SK-N-SH (cell line): ENCODE measurements around the gene AHCYL1. TPM values are rescaled to one million over a fixed set of nuclear protein-coding genes. Genes with fewer than 3 reads are reported as not detected.

ENCODE experiments used
- CTCF ChIA-PET: fragments of 300-600, 350-600 bp; formaldehyde crosslinking; extraction: SDS; loops from one replicate; lab custom pipeline; 2021; lab: Yijun Ruan, JAX
- POLR2A ChIA-PET: fragments of 350-600 bp; sonication (Branson Sonifier 250); formaldehyde crosslinking; extraction: SDS; loops from one replicate; lab custom pipeline; 2020; ENCODE audit warnings: antibody characterized with exemption, inconsistent platforms; lab: Yijun Ruan, JAX
- DNase-seq: peaks from one replicate; pipeline ENCODE4 v3.0.0; 2012
- H2AFZ ChIP-seq: fragments of 200-600 bp; sonication (generic); 2 replicates; pipeline ENCODE4 v1.8.1; 2016; ENCODE audit warnings: antibody characterized with exemption, mild to moderate bottlenecking, low read depth
- H3F3A ChIP-seq: fragments of 200-600 bp; sonication (generic); replicated peaks from 2 replicates; pipeline ENCODE3; 2016; ENCODE audit warnings: antibody characterized with exemption, mild to moderate bottlenecking; ENCODE audit not compliant: insufficient read depth
- H3K27ac ChIP-seq, 2 experiments: fragments of 200-500 bp in 1 of 2; fragments of 200-600 bp in 1 of 2; sonication (Bioruptor generic) in 1 of 2; sonication (generic), shearing (Covaris generic) in 1 of 2; 2 replicates each; pipeline versions ENCODE4 v1.5.1 to v1.6.1; 2014 to 2016; ENCODE audit warnings: low read depth in 2 of 2, inconsistent platforms in 1 of 2, low read length in 1 of 2, mild to moderate bottlenecking in 1 of 2, mixed read lengths in 1 of 2
- H3K27me3 ChIP-seq: fragments of 200-600 bp; sonication (generic), shearing (Covaris generic); 2 replicates; pipeline ENCODE4 v1.6.1; 2016; ENCODE audit warnings: mixed run types; ENCODE audit not compliant: insufficient read depth
- H3K36me3 ChIP-seq, 2 experiments: fragments of 200-500 bp in 1 of 2; fragments of 200-600 bp in 1 of 2; sonication (Bioruptor generic) in 1 of 2; sonication (generic) in 1 of 2; replicated peaks in 1 of 2; 2 replicates each; pipeline versions ENCODE3 to v1.5.1; 2014 to 2016; ENCODE audit warnings: low read length in 1 of 2, mild to moderate bottlenecking in 1 of 2; ENCODE audit not compliant: insufficient read depth in 2 of 2, control insufficient read depth in 1 of 2
- H3K4me1 ChIP-seq, 2 experiments: fragments of 200-500 bp in 1 of 2; fragments of 200-600 bp in 1 of 2; sonication (Bioruptor generic) in 1 of 2; sonication (generic), shearing (Covaris generic) in 1 of 2; 2 replicates each; pipeline versions ENCODE4 v1.5.1 to v1.6.1; 2014 to 2016; ENCODE audit warnings: low read depth in 1 of 2, low read length in 1 of 2, mixed run types in 1 of 2; ENCODE audit not compliant: insufficient read depth in 2 of 2, control insufficient read depth in 1 of 2
- H3K4me2 ChIP-seq: fragments of 200-600 bp; sonication (generic), shearing (Covaris generic); 2 replicates; pipeline ENCODE4 v1.6.1; 2017; ENCODE audit warnings: mixed run types
- H3K4me3 ChIP-seq, 2 experiments: fragments of 200-500 bp in 1 of 2; fragments of 200-600 bp in 1 of 2; sonication (Bioruptor generic) in 1 of 2; sonication (generic), shearing (Covaris generic) in 1 of 2; 2 replicates each; pipeline versions ENCODE4 v1.5.1 to v1.8.1; 2014 to 2016; ENCODE audit warnings: low read depth in 2 of 2, inconsistent platforms in 1 of 2, low read length in 1 of 2, mild to moderate bottlenecking in 1 of 2, mixed read lengths in 1 of 2, moderate library complexity in 1 of 2
- H3K79me2 ChIP-seq: fragments of 200-600 bp; sonication (generic); 2 replicates; pipeline ENCODE4 v1.8.1; 2017; ENCODE audit warnings: mild to moderate bottlenecking; ENCODE audit not compliant: insufficient read depth
- H3K9ac ChIP-seq: fragments of 200-600 bp; sonication (generic); 2 replicates; pipeline ENCODE4 v1.6.1; 2017; ENCODE audit warnings: mixed run types
- H3K9me2 ChIP-seq: fragments of 200-600 bp; sonication (generic); 2 replicates; pipeline ENCODE4 v1.6.1; 2017; ENCODE audit warnings: mixed run types
- H3K9me3 ChIP-seq: fragments of 200-600 bp; sonication (generic); 2 replicates; pipeline ENCODE4 v1.6.1; 2017; ENCODE audit warnings: mixed run types, mild to moderate bottlenecking, moderate library complexity
- H4K20me1 ChIP-seq: fragments of 200-600 bp; sonication (generic); 2 replicates; pipeline ENCODE4 v1.6.1; 2017; ENCODE audit warnings: mild to moderate bottlenecking, mixed run types; ENCODE audit not compliant: insufficient read depth
- ELF1 ChIP-seq: IDR thresholded peaks from 2 replicates; pipeline ENCODE4 v1.4.0; 2012
- EZH2phosphoT487 ChIP-seq: fragments of 200-600 bp; sonication (generic); IDR thresholded peaks from 2 replicates; pipeline ENCODE4 v1.6.1; 2017; ENCODE audit warnings: low read depth, mixed run types, mild to moderate bottlenecking, antibody characterized with exemption, moderate library complexity, borderline replicate concordance
- FOSL2 ChIP-seq: IDR thresholded peaks from 2 replicates; pipeline ENCODE4 v1.4.0; 2012; ENCODE audit warnings: low read depth, mild to moderate bottlenecking, moderate library complexity, borderline replicate concordance
- GATA2 ChIP-seq: sonication (generic); formaldehyde crosslinking; IDR thresholded peaks from 2 replicates; pipeline ENCODE4 v1.5.0; 2020; ENCODE audit warnings: mild to moderate bottlenecking, missing genetic modification reagents
- JUND ChIP-seq: IDR thresholded peaks from 2 replicates; pipeline ENCODE4 v1.4.0; 2012
- MEF2A ChIP-seq: IDR thresholded peaks from 2 replicates; pipeline ENCODE4 v1.4.0; 2012; ENCODE audit warnings: low read depth, borderline replicate concordance
- POLR2AphosphoS5 ChIP-seq: IDR thresholded peaks from 2 replicates; pipeline ENCODE4 v1.6.1; 2012; ENCODE audit warnings: low read depth, low read length
- RAD21 ChIP-seq: IDR thresholded peaks from 2 replicates; pipeline ENCODE4 v1.6.1; 2012; ENCODE audit warnings: mild to moderate bottlenecking, low read length
- RFX5 ChIP-seq: IDR thresholded peaks from 2 replicates; pipeline ENCODE4 v1.6.1; 2012; ENCODE audit warnings: mild to moderate bottlenecking, improper control_type of control experiment, low read length
- SIN3A ChIP-seq: IDR thresholded peaks from 2 replicates; pipeline ENCODE4 v1.6.1; 2012; ENCODE audit warnings: low read depth, mild to moderate bottlenecking, low read length, moderate library complexity, borderline replicate concordance
- WGBS: methylation state at CpG from one replicate; pipeline ENCODE4 v1.1.6; 2017; ENCODE audit warnings: low lambda C conversion rate; 5-methylcytosine and 5-hydroxymethylcytosine counted together
- polyA plus RNA-seq, 3 experiments: library from polyadenylated mRNA; depleted of rRNA; stranded (reverse); fragments of >200 nt; gene quantifications; 2 replicates each; pipeline ENCODE4 v1.2.3, GENCODE V29; 2012
- TF ChIP-seq, protein P1 (sequence below): fragments of 150-350 bp; IDR thresholded peaks from 2 replicates; pipeline ENCODE4 v1.6.1; 2017; ENCODE audit warnings: antibody characterized with exemption, low read length, low read depth, borderline replicate concordance
- TF ChIP-seq, protein P2 (sequence below): IDR thresholded peaks from 2 replicates; pipeline ENCODE4 v1.4.0; 2012; ENCODE audit warnings: low read depth, borderline replicate concordance
- TF ChIP-seq, protein P3 (sequence below): IDR thresholded peaks from 2 replicates; pipeline ENCODE4 v1.6.1; 2012; ENCODE audit warnings: mild to moderate bottlenecking, low read depth, low read length, moderate library complexity

AHCYL1 gene
- polyA plus RNA-seq, 1 of the 3 experiments (the other 2 are of a cell fraction) = 39.7 TPM

DNA sequence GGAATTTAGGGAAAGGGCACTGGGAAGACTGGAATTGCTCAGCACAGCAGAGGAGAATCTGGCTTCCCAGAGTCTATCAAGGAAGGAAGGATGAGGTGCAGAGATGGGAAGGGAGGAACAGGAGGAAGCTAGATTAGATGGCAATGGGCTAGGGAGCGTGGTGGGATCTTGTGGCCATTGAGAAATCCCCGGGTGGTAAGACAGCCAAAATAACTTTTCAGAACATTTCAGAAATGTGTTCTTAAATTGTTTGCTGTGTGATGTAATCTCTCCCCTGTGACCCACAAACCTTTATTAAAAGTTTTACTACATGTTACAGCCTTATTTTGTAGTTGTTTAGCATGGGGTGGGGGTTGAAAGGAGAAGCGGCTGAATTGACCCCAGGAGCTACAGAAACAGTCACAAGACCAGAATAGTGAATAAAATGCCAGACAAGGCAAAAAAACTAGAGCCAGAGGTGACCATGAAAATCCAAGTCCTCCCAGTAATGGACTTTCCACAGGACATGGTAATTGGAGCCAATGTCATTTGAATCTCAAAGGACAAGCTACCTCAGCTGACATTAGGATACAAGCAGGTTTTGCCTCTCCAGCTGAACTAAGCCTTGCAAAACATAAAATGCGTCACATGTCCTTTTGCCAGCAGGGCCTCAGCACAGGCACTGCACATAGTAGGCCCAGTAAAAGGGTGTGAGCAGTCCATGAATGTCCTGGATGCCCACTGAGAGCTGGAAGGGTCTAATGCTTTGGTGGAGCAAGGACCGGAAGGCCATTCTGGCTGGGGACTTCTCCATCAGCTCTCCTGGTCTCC is 980 bp upstream of the AHCYL1 start:
- Histone ChIP-seq H3K4me2 (0 out of 2 replicates have a peak overlapping the region, but pooled peaks have one; percentile 48), H3K9me3 (no peaks in the 10 kb centered on the region), H3K4me1 (peaks cover 24 to 28% of the 10 kb centered on the region in 2 experiments; a peak in 3 of 4 replicates), H3K27ac (no peak overlapping the region), H3K79me2 (peaks cover 37% of the 10 kb centered on the region), H3F3A (peaks cover 3% of the 10 kb centered on the region), H4K20me1 (peaks cover 31% of the 10 kb centered on the region), H3K36me3 (peaks cover 7 to 17% of the 10 kb centered on the region in 2 experiments), H3K27me3 (no peaks in the 10 kb centered on the region), H3K4me3 (no peak overlapping the region), H2AFZ (peak overlapping the region; percentile 90; the same call in 1 of the 2 replicates), H3K9me2 (no peaks in the 10 kb centered on the region), H3K9ac (peak overlapping the region; percentile 12; the same call in 1 of the 2 replicates)
- POLR2A ChIA-PET = interaction anchor here (1.4 to 2.7 kb wide), 2 partner anchors 207 to 209 kb away, joined by 12 to 18 read pairs; no protein-coding TSS in a partner anchor
- WGBS = 86% methylated on average over 5 of the region's 5 CpGs
- no peak for DNase-seq
- TF ChIP-seq, protein P1, sequence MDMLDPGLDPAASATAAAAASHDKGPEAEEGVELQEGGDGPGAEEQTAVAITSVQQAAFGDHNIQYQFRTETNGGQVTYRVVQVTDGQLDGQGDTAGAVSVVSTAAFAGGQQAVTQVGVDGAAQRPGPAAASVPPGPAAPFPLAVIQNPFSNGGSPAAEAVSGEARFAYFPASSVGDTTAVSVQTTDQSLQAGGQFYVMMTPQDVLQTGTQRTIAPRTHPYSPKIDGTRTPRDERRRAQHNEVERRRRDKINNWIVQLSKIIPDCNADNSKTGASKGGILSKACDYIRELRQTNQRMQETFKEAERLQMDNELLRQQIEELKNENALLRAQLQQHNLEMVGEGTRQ = no peak
- TF ChIP-seq POLR2AphosphoS5 (no peak), ELF1 (no peak), GATA2 (CRISPR knock-in tag) (no peak), SIN3A (no peak), RAD21 (no peak), MEF2A (no peak)
- TF ChIP-seq, protein P2, sequence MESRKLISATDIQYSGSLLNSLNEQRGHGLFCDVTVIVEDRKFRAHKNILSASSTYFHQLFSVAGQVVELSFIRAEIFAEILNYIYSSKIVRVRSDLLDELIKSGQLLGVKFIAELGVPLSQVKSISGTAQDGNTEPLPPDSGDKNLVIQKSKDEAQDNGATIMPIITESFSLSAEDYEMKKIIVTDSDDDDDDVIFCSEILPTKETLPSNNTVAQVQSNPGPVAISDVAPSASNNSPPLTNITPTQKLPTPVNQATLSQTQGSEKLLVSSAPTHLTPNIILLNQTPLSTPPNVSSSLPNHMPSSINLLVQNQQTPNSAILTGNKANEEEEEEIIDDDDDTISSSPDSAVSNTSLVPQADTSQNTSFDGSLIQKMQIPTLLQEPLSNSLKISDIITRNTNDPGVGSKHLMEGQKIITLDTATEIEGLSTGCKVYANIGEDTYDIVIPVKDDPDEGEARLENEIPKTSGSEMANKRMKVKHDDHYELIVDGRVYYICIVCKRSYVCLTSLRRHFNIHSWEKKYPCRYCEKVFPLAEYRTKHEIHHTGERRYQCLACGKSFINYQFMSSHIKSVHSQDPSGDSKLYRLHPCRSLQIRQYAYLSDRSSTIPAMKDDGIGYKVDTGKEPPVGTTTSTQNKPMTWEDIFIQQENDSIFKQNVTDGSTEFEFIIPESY = no peak
- TF ChIP-seq, all 33 proteins: peak for 0
- CTCF ChIA-PET = interaction anchor here (0.5 to 18.3 kb wide), 71 partner anchors 8 to 626 kb away, joined by 3 to 822 read pairs (median 7); partner anchors contain the start of genes AMIGO1, EPS8L3, GSTM4 and STRIP1

DNA sequence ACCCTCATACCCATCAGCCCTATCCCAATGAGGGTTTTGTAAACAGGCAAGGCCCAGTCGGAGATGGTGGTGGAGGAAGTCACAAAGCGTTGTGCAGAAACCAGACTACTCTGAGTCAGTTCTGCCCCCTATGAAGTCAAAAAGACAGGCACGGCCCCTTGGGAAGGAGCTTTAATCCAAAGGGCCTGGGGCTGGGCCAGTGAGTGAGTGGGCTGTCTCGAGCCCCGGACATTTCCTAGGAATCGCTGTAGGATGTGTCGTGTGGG is 442 bp upstream of the AHCYL1 start:
- POLR2A ChIA-PET = interaction anchor here (1.0 to 2.7 kb wide), 11 partner anchors 8 to 438 kb away, joined by 3 to 18 read pairs (median 3); partner anchors contain the start of genes GNAI3 and STRIP1
- H3K27me3 ChIP-seq = no peaks in the 10 kb centered on the region
- H2AFZ ChIP-seq = peak overlapping the region; percentile 90
- no peak for DNase-seq
- peaks cover 43% of the 10 kb centered on the region for H3K79me2 ChIP-seq
- H3K4me3 ChIP-seq = peak overlapping the region in 1 of 2 experiments; percentile 91; a peak in 2 of 4 replicates
- TF ChIP-seq RFX5 (no peak), FOSL2 (no peak), ELF1 (no peak), POLR2AphosphoS5 (no peak), EZH2phosphoT487 (no peak), JUND (no peak), MEF2A (no peak)
- TF ChIP-seq, protein P3, sequence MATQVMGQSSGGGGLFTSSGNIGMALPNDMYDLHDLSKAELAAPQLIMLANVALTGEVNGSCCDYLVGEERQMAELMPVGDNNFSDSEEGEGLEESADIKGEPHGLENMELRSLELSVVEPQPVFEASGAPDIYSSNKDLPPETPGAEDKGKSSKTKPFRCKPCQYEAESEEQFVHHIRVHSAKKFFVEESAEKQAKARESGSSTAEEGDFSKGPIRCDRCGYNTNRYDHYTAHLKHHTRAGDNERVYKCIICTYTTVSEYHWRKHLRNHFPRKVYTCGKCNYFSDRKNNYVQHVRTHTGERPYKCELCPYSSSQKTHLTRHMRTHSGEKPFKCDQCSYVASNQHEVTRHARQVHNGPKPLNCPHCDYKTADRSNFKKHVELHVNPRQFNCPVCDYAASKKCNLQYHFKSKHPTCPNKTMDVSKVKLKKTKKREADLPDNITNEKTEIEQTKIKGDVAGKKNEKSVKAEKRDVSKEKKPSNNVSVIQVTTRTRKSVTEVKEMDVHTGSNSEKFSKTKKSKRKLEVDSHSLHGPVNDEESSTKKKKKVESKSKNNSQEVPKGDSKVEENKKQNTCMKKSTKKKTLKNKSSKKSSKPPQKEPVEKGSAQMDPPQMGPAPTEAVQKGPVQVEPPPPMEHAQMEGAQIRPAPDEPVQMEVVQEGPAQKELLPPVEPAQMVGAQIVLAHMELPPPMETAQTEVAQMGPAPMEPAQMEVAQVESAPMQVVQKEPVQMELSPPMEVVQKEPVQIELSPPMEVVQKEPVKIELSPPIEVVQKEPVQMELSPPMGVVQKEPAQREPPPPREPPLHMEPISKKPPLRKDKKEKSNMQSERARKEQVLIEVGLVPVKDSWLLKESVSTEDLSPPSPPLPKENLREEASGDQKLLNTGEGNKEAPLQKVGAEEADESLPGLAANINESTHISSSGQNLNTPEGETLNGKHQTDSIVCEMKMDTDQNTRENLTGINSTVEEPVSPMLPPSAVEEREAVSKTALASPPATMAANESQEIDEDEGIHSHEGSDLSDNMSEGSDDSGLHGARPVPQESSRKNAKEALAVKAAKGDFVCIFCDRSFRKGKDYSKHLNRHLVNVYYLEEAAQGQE = no peak
- CTCF ChIA-PET = interaction anchor here (0.5 to 18.3 kb wide), 77 partner anchors 9 to 625 kb away, joined by 3 to 822 read pairs (median 6); partner anchors contain the start of genes AMIGO1, ATXN7L2, EPS8L3 and GSTM4
- peaks cover 10 to 20% of the 10 kb centered on the region in 2 experiments for H3K36me3 ChIP-seq
- H3F3A ChIP-seq = peaks cover 3% of the 10 kb centered on the region
- H3K9me3 ChIP-seq = no peaks in the 10 kb centered on the region
- H3K9ac ChIP-seq = peak overlapping the region; percentile 12; the same call in 1 of the 2 replicates
- peaks cover 35% of the 10 kb centered on the region for H4K20me1 ChIP-seq
- WGBS = 0% methylated on average over 2 of the region's 7 CpGs
- no peaks in the 10 kb centered on the region for H3K9me2 ChIP-seq
- H3K4me2 ChIP-seq = peak overlapping the region; percentile 48; the same call in 1 of the 2 replicates
- H3K4me1 ChIP-seq = peaks cover 24 to 28% of the 10 kb centered on the region in 2 experiments; a peak in 3 of 4 replicates
- H3K27ac ChIP-seq = no peak overlapping the region
